Chondrocyte (in vitro differentiated cells): ENCODE data around the gene HAS3. TPM values are rescaled to one million over a fixed set of nuclear protein-coding genes. Genes with fewer than 3 reads are reported as not detected.

Source experiments
- DNase-seq: peaks from one replicate; pipeline ENCODE4 v3.0.0; 2021; ENCODE audit warnings: mixed read lengths, low spot score
- H3K27ac Mint-ChIP-seq: one replicate; pipeline ENCODE4 v1.8.0; 2021; ENCODE audit warnings: mild to moderate bottlenecking, moderate library complexity, mixed read lengths; ENCODE audit not compliant: unreplicated experiment
- H3K27me3 Mint-ChIP-seq: 2 replicates; pipeline ENCODE4 v1.8.0; 2021; ENCODE audit warnings: low read depth, mixed read lengths
- H3K36me3 Mint-ChIP-seq: 2 replicates; pipeline ENCODE4 v1.8.0; 2021; ENCODE audit warnings: low read depth, mixed read lengths
- H3K4me1 Mint-ChIP-seq: 2 replicates; pipeline ENCODE4 v1.8.0; 2021; ENCODE audit warnings: low read depth, mild to moderate bottlenecking, mixed read lengths
- H3K4me3 Mint-ChIP-seq: one replicate; pipeline ENCODE4 v1.8.0; 2021; ENCODE audit warnings: mild to moderate bottlenecking, moderate library complexity, mixed read lengths; ENCODE audit not compliant: unreplicated experiment
- H3K9me3 Mint-ChIP-seq: 2 replicates; pipeline ENCODE4 v1.8.0; 2021; ENCODE audit warnings: low read depth, mixed read lengths
- total RNA-seq: library from RNA; stranded (reverse); gene quantifications from 3 replicates; pipeline ENCODE4 v1.2.1, GENCODE V29; 2021
- TF ChIP-seq, protein P1 (sequence below): fragments of 200-600 bp; sonication (generic); IDR thresholded peaks from 2 replicates; pipeline ENCODE4 v1.5.0; 2021; ENCODE audit warnings: antibody characterized with exemption, mild to moderate bottlenecking, moderate library complexity

The HAS3 gene
- total RNA-seq, 1 donor from 2014 or later, result 1.5 TPM

DNA sequence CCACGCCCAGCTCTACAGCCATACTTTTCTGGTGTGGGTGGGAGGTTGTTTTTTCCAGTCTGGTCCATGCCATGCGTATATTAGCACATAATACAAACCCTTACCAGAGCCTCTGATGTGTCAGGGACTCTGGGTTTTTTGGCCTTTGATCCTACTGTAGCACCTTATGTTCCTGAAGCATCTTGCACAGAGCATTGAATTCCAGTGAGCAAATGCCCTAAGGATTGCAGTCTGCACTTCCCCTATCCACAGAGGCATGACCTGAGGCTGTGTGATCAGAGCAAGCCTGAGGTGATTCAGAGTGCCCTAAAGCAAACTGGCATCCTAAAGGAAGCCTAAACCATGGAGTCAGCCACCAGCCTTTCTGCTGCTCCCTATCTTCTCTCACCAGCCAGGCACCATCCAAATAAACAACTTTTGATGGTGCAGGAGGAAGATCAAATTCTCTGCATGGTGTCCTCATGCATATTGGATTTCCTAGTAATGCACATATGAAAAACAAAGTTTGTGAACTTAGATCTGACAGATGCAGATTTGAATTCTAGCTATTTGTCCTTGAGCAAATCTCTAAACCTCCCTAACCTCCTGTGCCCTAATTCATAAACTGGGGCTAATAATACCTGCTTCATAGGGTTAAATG, 41.2 kb upstream of the HAS3 start:
- no peaks in the 10 kb centered on the region for H3K27me3 Mint-ChIP-seq
- no peak overlapping the region for H3K27ac Mint-ChIP-seq
- TF ChIP-seq, protein P1, sequence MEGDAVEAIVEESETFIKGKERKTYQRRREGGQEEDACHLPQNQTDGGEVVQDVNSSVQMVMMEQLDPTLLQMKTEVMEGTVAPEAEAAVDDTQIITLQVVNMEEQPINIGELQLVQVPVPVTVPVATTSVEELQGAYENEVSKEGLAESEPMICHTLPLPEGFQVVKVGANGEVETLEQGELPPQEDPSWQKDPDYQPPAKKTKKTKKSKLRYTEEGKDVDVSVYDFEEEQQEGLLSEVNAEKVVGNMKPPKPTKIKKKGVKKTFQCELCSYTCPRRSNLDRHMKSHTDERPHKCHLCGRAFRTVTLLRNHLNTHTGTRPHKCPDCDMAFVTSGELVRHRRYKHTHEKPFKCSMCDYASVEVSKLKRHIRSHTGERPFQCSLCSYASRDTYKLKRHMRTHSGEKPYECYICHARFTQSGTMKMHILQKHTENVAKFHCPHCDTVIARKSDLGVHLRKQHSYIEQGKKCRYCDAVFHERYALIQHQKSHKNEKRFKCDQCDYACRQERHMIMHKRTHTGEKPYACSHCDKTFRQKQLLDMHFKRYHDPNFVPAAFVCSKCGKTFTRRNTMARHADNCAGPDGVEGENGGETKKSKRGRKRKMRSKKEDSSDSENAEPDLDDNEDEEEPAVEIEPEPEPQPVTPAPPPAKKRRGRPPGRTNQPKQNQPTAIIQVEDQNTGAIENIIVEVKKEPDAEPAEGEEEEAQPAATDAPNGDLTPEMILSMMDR, result no peak
- H3K4me3 Mint-ChIP-seq, result peak overlapping the region; percentile 10
- no peaks in the 10 kb centered on the region for H3K36me3 Mint-ChIP-seq
- no peaks in the 10 kb centered on the region for H3K9me3 Mint-ChIP-seq
- peaks cover 21% of the 10 kb centered on the region for H3K4me1 Mint-ChIP-seq
- no peak for DNase-seq

DNA sequence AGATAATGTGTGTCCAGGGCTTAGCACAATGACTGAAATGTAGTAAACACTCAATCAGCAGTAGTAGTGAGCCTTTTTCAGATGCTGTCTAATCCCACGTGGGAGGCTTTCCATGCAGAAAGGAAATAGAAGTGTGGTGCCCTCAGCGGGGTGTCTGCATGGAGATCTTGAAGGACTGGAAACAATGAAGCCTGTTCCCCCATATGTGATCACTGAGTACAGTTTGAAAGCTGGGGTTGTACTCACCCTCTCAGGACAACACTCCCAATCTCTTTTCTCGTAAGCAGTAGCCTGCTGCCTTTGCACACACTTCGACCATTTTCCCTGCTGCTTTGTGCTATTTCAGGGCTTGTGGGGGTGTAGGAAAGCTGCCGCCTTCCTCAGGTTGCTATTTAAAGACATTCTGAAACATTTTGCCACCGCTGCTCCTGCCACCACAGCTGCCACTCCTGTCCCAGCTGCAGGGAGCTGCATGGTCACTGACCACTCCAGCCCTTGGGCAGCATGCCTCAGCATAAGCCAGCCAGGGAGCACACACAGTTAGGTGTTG, 40.6 kb upstream of the HAS3 start:
- TF ChIP-seq, protein P1, result no peak
- no peak for DNase-seq
- peaks cover 21% of the 10 kb centered on the region for H3K4me1 Mint-ChIP-seq
- H3K27ac Mint-ChIP-seq, result peak overlapping the region; percentile 27
- no peaks in the 10 kb centered on the region for H3K9me3 Mint-ChIP-seq
- no peaks in the 10 kb centered on the region for H3K27me3 Mint-ChIP-seq
- H3K4me3 Mint-ChIP-seq, result peak overlapping the region; percentile 10
- H3K36me3 Mint-ChIP-seq, result no peaks in the 10 kb centered on the region

DNA sequence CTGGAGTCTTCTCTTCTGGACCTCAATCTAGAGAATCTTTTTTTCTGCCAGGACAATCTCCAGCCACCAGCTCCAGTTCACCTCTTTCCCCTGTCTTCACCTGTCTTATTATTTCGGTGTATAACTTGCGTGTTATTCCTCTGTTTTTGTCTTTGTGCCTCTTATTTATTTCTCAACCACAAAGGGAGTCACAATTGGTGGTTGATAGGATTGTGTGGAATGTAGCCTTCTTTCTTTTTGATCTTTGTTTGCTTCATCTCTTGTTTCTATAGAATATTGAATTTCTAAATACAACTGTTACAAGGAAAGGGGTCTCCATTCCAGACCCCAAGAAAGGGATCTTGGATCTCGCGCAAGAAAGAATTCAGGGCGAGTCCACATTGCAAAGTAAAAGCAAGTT, 35.9 kb upstream of the HAS3 start:
- Mint-ChIP-seq H3K9me3 (no peaks in the 10 kb centered on the region), H3K27ac (no peak overlapping the region), H3K4me3 (no peak overlapping the region), H3K4me1 (peaks cover 31% of the 10 kb centered on the region), H3K36me3 (no peaks in the 10 kb centered on the region), H3K27me3 (no peaks in the 10 kb centered on the region)
- no peak for DNase-seq
- TF ChIP-seq, protein P1, result no peak

DNA sequence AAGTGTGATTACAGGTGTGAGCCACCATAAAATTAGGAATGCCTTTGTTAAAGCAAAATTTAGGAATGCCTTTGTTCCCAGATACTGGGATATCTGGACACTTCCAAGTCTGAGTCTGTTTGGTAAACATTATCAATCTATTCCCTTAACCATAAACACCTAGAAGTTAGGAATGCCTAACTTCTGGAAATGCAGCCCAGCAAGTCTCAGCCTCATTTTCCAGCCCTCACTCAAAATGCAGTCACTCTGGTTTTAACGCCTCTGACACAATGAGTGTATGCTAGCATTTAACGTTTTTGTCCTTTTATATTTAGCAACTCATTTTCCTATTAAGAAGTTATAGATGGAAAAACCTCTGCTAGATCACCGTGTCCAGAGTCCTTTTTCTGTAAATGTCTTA, 34.4 kb upstream of the HAS3 start:
- DNase-seq, result no peak
- no peaks in the 10 kb centered on the region for H3K36me3 Mint-ChIP-seq
- H3K27me3 Mint-ChIP-seq, result no peaks in the 10 kb centered on the region
- no peaks in the 10 kb centered on the region for H3K9me3 Mint-ChIP-seq
- TF ChIP-seq, protein P1, result no peak
- H3K4me3 Mint-ChIP-seq, result no peak overlapping the region
- peaks cover 18% of the 10 kb centered on the region for H3K4me1 Mint-ChIP-seq
- no peak overlapping the region for H3K27ac Mint-ChIP-seq

DNA sequence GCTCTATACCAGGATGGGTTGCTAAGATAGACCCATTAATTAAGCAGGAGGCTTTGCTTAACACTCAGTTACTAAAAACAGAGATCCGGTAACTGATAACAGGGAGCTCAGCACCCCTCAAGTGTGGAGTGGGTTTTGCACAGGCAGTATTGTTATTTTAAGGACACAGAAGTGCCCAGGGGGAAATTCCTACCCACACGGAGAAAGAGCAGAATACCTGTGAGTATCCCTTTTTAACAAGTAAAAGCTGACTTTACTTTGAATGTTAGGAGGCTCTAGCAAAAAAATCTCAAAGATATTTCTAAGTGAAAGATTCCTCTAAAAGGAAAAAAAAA, 32.8 kb upstream of the HAS3 start:
- TF ChIP-seq, protein P1, result no peak
- no peak overlapping the region for H3K27ac Mint-ChIP-seq
- H3K4me1 Mint-ChIP-seq, result peaks cover 16% of the 10 kb centered on the region
- H3K4me3 Mint-ChIP-seq, result no peak overlapping the region
- no peaks in the 10 kb centered on the region for H3K27me3 Mint-ChIP-seq
- H3K9me3 Mint-ChIP-seq, result no peaks in the 10 kb centered on the region
- no peaks in the 10 kb centered on the region for H3K36me3 Mint-ChIP-seq
- DNase-seq, result no peak
